GM03348 (cell line): Measurements from ENCODE around the gene KCNK7.

Experiments used
- DNase-seq: peaks from one replicate; pipeline ENCODE4 v3.0.0; 2012; ENCODE audit warnings: low spot score

Gene KCNK7

DNA sequence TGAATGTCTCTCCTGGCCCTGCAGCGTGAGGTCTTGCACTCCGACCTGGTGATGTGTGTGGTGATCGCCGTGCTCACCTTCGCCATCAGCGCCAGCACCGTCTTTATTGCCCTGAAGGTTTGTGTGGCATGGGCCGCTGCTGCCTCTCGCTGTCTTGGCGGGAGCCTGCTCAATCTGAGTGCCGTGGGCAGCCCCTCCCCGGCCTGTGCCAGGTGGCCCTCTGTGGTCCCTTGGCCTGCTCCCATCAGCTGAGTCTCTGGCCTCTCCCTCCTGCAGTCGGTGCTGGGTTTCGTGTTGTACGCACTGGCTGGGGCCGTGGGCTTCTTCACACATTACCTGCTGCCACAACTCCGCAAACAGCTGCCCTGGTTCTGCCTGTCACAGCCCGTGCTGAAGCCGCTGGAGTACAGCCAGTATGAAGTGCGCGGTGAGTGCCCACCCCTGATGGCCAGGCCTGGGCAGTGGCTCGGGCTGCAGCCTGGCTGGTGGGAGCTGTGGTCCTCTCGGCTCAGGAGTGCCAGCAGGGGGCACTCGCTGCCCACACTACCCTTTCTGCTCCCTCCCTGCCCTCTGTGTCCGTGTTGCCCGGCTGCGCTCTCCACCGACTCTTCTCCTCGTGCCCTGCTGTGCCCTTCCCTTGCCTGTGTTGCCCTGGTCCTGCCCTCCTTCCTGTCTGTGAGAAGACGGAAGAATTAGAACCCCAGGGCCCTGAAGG lies 30.2 kb upstream of the KCNK7 start:
- DNase-seq, result peak; percentile 59

DNA sequence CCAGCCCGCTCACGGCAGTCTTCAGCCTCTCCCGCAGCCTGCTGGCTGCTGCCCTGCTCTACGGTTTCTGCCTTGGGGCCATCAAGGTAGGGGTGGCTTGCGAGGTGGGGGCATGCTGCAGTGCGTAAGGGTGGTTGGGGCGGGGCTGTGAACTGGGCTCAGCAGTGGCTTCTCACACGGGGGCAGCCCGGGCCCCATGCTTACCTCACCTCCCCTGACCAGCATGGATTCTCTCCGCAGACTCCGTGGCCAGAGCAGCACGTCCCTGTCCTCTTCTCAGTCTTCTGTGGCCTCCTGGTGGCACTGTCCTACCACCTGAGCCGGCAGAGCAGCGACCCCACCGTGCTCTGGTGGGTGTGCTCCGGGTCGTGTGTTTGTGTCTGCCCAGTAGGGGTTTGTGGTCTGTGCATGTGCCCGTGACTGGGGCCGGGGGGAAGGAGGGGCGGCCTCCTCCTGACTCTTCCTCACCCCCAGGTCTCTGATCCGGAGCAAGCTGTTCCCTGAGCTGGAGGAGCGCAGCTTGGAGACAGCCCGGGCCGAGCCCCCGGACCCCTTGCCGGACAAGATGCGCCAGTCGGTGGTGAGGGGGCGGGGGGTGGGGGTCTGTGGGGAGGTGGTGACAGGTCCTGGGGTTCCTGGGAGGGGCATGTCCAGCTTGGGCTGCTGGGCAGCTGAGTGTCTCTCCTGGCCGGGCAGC lies 29.5 kb upstream of the KCNK7 start:
- no peak for DNase-seq

DNA sequence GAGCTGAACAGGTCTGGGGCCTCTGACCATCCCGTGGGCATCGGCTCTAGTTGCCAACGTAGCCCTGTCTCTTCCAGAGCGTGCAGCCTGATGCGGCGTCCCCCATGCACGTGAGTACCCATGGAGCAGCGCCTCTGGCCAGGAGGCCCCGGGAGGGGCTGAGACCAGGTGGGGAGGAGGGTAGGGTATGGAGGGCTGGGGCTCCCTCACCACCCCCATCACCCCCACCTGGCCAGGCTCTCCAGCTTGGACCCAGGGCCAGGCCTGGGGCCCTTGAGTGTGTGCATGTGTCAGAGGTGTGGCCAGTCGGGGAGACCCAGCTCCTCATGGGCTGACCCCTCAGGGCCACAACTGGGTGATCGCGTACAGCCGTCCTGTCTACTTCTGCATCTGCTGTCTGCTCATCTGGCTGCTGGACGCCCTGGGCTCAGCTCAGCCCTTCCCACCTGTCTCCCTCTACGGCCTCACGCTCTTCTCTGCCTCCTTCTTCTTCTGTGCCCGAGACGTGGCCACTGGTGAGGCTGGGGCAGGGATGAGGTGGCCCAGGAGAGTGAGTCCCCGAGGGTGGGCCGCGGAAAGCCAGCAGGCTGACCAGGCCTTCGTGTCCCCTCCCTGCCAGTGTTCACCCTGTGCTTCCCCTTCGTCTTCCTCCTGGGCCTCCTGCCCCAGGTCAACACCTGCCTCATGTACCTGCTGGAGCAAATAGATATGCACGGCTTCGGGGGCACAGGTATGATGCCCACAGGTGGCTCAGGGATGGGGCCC lies 28.4 kb upstream of the KCNK7 start:
- DNase-seq, result no peak

DNA sequence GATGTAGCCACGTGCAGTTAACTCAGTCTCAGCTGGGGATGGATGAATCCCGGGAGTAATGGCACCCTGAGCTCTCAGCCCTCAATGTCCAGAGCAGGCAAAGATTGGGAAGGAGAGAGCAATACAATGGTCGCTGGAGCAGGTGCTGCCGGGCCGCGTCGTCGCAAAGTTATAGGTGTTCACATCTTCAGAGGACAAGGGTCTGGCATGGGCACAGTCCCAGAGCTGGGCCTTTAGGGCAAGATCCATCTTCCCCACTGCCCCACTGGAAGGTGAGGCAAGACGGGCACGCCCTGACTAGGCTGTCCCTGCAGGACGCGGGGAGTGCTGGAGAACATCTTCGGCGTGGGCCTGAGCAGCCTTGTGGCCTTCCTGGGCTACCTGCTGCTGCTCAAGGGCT lies 27.6 kb upstream of the KCNK7 start:
- no peak for DNase-seq

DNA sequence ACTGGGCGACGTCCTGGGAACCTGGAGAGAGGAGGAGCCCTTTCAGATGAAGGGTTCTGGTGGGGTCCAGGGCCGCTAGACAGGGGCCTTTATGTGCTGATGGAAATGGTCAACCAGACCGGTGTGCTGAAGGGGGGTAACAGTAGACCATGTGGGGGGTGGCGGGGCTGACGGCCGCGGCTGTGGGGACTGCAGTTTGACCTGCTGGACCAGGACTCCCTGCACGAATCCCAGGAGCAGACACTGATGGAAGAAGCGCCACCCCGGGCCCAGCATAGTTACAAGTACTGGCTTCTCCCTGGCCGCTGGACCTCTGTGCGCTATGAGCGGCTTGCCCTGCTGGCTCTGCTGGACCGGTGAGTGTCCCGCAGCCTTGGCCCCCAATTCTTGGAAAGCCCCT lies 26.4 kb upstream of the KCNK7 start:
- no peak for DNase-seq

DNA sequence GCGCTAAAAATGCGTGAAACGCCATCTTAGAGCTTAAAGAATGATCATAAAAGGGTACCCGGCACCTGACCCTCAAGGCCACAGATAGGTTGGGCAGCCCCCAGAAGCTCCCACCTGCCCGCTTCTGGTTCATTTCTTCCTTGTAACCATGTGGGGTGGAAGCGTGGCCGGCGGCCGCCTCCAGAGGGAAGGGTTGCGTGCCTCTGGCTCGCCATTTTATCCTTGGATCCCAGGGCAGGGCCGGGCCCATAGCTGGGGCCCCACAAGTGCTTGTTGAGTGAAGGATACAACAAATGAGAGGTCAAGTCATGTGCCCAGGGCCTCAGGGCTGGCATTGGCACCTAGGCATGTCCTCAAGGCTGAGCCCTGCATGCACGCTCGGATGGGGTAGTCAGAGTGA lies 25.9 kb upstream of the KCNK7 start:
- no peak for DNase-seq

DNA sequence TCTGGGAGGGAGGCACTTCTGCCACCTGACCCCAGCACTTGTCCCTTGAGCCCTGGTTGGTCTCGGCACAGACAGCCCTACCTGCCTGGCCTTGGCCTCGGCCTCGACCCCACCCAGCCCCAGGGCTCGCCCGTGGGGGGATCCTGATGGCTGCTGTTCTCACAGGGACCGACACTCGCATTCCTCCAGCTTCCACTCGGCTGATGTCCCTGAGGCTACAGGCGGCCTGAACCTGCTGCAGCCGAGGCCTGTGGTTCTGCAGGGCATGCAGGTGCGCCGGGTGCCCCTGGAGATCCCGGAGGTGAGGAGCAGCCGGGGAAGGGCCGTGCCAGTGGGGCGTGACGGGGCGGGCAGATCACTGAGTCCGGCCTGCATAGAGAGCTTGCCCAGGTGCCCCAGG lies 25.1 kb upstream of the KCNK7 start:
- DNase-seq, result no peak

DNA sequence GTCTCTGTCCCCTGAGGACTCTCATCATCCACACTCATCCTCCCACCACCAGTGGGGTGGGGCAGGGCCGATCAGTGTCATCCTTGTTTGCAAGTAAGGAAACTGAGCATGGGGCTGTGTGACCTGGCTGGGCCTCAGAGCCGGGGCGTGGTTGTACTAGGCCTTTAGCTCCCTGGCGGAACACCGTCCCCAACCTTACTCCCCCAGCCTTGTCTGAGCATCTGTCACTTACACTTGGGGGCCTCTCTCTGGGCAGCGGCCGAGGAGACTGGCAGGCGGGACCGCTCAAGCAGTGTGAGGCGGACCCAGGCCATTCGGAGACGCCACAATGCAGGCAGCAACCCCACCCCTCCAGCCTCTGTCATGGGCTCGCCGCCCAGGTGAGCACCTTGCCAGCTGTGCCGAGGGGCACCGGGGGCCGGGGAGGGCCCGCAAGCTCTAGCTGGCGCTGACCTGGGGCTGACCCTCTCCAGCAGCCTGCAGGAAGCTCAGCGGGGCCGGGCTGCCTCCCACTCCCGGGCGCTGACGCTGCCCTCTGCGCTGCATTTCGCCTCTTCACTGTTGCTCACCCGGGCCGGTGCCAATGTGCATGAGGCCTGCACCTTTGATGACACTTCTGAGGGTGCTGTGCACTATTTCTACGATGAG lies 23.8 kb upstream of the KCNK7 start:
- no peak for DNase-seq

DNA sequence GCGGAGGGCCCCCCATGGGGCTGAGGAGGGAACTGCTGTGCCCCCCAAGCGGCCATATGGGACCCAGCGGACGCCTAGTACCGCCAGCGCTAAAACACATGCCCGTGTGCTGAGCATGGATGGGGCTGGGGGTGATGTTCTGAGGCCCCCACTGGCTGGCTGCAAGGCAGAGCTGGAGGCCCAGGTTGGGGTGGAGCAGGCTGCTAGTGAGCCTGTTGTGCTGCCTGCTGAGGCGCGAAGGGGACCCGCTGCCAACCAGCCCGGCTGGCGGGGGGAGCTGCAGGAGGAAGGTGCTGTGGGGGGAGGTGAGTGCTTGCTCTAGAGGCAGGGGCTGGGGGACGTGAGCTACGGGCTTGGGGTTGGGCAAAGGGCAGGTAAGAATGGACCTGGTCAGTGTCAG lies 23.2 kb upstream of the KCNK7 start:
- no peak for DNase-seq

DNA sequence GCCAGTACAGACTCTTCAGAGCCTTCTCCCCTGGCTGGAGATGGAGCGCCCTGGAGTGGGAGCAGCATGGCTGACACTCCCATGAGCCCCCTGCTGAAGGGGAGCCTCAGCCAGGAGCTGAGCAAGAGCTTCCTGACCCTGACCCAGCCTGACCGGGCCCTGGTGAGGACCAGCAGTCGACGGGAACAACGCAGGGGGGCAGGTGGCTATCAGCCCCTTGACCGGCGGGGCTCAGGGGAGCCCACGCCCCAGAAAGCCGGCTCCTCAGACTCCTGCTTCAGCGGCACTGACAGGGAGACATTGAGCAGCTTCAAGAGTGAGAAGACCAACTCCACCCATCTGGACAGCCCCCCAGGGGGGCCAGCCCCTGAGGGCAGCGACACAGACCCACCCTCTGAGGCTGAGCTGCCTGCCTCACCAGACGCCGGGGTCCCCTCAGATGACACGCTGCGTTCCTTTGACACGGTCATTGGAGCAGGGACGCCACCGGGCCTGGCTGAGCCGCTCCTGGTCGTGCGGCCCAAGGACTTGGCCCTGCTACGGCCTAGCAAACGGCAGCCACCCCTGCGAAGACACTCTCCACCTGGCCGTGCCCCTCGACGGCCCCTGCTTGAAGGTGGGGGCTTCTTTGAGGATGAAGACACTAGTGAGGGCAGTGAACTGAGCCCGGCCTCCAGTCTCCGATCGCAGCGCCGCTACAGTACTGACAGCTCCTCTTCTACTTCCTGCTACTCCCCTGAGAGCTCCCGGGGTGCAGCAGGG lies 22.6 kb upstream of the KCNK7 start:
- DNase-seq, result no peak

DNA sequence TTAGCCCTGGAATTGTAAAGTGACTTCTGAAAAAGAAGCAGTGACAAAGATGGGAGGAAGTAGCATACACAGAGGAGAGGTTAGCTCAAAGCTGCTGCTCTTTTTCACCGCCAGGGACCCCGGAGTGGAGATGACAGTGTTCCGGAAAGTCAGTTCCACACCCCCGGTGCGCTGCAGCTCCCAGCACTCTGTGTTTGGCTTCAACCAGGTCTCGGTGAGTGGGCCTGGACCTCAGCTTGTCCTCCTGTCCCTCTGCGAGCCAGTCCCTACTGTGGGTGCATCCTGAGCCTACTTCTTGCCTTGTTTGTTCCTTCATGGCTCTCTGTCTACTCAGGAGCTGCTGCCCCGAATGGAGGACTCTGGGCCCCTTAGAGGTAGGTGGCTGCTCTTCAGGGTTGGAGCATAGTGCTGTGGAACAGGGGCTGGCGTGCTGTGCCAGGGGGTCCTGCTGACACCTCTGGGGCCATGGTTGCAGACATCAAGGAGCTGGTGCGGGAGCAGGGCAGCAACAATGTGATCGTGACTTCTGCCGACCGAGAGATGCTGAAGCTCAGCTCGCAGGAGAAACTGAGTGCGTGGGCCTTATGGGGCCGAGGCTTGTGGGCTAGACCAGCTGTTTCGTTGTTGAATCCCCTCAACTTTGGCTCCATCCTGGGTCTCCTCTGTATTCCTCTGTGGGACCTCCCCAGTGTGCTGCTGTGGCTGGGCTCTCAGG lies 21.7 kb upstream of the KCNK7 start:
- DNase-seq, result no peak

DNA sequence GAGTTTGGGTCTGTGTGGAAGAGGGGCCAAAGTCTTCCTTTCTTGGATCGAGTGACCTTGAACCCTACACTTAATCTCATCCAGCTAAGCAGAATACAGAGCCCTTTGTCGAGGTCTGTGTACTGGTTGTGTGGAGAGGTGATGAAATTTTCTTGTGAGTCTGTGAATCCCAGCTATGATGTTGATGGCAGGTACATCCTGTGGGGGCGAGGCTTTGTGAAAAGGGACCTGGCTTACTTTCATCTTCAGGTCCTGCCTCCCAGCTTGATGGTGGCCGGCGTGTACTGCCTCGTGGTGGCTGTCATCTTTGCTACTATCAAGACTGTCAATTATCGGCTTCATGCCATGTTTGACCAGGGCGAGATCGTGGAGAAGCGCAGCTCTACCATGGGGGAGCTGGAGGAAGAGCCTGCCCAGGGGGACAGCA lies 21.0 kb upstream of the KCNK7 start:
- no peak for DNase-seq

DNA sequence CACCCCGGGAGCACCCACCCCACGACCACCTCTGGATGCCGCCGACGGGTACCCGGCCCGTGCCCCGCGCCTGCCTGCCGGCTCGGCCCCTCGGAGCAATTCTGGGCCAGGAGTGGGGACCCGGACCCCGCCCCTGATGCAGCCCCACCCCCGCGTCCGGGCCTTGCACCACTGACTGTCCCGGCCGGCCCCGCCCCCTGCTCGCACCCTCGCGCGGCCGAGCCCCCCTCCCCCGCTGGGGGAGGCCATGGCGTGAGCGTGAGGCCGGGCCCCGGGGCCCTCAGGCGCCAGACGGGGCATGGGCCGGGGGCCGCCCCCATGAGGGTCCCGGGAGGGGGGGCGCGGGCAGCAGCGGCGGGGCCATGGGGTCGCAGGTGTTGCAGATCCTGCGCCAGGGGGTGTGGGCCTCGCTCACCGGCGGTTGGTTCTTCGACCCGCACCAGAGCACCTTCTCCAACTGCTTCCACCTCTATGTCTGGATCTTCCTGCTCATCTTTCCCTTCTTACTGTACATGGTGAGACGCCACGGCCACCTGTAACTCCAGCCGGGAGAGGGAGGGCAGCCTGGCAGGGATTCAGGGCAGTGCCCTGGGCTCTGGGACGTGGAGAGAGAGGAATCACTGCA lies 20.5 kb upstream of the KCNK7 start:
- peak; percentile 80 for DNase-seq

DNA sequence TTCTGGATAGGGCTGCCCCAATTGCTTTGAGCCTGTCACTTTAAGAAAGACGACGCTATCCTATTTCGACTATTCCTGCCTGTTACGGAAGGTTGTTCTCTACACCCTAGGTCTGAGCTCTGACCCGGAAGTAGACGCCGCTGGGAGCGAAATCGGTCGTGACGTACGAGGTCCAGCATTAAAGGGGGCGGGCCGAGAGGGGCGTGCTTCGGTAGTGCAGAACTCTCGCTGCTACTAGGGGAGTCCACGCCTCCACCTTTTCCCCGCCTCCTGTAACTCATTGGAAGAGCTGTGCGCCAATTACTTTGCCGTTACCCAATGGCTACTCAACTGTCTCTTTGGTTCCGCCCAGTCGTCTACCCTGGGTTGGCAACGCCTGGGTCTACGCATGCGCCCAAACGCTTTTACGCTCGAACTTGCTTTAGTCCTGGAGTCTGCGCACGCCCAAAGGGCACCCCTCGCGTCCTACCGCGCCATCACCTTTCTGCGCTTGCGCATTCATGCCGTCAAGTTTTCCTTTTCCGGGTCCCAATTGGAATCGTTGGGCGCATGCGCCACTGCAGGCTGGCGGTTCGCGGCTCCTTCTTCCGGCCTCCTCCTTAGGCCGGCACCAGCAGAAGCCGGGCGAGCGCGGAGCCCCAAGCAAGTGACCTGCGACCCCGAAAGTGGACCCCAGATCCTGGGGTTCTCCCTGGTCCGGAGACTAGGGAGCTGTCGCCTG lies 19.8 kb upstream of the KCNK7 start, which contains the start of gene PCNX3:
TSS of gene PCNX3 (plus strand) at position 548 of the 721 bp plus-strand sequence. CDS start 536 bp downstream, outside the sequence.
- peak; percentile 100 for DNase-seq

DNA sequence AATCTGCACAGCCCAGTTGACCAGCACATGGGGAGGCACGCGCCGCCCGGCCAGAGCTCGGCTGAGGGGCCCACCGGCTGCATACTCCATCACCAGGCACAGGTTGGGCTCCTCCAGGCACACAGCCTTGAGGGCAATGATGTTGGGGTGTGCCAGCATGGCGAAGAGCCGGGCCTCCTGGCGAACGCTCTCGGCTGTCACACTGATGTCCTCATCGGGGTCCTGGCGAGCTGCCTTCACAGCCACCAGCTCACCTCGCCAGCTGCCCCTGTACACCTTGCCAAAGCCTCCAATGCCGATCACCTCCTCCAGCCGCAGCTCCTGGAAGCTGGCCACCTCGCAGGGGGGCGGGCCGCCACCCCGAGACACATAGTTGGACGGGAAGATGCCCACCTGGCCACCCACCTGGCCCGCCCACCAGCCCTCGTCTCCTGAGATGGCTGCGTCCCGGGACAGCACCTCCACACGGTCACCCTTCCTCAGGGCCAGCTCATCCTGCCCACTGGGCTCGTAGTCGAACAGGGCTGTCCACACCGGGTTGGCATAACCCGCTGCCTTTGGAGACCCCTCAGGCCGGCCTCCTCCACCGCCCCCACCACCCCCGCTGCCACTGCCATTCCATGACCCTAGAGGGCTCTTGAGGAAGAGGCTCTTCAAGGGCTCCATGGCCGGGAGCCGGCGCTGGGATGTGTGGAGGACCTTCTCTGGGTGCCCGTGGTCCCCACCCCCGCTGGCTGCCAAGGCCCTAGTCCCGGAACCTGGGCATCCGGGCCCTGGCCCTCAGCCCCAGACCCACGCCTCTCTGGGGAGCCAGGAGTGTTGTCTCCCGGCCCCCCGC lies 17.7 kb upstream of the KCNK7 start:
- no peak for DNase-seq

DNA sequence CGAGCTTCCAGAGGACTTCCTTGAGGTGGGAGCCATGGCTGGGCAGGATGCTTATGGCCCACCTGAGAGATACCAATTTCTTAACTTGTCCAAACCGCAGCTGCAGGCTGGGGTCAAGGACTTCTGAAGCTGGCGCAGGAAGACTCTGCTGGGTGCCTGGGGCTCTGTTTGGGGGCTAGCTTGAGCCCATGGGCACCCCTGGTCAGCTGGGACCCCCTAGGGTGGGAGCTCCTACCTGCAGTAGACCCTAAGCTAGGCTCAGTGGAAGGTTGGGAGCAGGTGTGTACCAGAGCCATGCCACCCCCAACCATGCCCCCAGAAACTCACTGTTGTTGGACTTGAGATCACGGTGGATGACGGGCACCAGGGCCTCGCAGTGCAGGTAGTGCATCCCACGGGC lies 17.1 kb upstream of the KCNK7 start:
- no peak for DNase-seq

DNA sequence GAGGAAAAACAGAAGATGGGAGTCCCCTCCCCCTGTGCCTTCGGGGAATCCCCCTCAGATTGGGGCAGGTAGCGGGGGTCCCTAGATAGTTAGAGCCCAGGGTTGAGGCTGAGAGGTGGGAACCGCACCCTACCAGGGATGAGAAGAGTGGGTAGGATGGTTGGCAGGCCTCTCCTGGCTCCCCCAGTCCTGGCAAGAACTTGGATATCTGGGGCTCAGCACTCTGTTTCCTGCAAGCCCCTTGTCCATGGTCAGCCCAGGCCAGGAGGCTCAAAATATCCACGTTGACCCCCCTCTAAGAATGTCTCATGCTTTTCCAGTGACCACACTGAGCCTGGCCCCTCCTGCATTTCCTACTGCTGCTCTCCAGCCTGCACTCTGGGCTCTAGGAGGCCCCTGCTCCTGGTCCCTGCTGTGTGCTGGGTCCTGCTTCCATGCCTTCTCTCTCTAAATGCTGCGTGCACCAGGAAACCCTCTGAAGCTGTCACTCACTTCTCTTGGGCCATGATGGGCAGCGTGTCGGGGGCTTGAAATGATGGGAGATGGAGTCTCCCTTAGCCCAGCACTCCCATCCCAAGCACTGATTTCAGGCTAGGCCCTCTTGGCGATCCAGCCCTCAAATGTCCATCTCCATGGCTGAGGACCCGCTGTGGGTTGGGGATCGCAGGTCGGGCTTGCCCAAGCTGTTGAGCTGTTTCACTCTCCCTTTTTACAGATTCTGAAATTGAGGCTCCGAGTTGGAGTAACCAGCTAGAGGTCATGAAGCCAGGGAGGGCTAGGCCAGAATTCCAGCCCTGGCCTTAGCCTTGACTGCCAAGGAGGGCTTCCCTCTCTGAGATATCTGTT lies 16.4 kb upstream of the KCNK7 start:
- no peak for DNase-seq
